HG03571 (cell line): ENCODE measurements around the gene DIPK1C.

Source experiments
- ATAC-seq: cut with Tn5 transposase; IDR thresholded peaks from one replicate; pipeline ENCODE4 v1.9.1; 2021; ENCODE audit not compliant: unreplicated experiment

Gene DIPK1C

GRCh38 chr18:74453642-74454198 is 3.4 kb downstream of the DIPK1C start:
- no peak for ATAC-seq

- no peak for ATAC-seq
Observed at GRCh38 chr18:74453016-74453566, 4.0 kb downstream of the DIPK1C start.

GRCh38 chr18:74451148-74451547 is 6.0 kb downstream of the DIPK1C start:
- ATAC-seq, result no peak

- ATAC-seq, result no peak
Observed at GRCh38 chr18:74450626-74451025, 6.5 kb downstream of the DIPK1C start.

GRCh38 chr18:74447404-74448152 is 9.5 kb downstream of the DIPK1C start:
- no peak for ATAC-seq

- ATAC-seq, result no peak
Observed at GRCh38 chr18:74446631-74447403, 10.3 kb downstream of the DIPK1C start.

- ATAC-seq, result no peak
Observed at GRCh38 chr18:74446178-74446577, 10.9 kb downstream of the DIPK1C start.

DNA sequence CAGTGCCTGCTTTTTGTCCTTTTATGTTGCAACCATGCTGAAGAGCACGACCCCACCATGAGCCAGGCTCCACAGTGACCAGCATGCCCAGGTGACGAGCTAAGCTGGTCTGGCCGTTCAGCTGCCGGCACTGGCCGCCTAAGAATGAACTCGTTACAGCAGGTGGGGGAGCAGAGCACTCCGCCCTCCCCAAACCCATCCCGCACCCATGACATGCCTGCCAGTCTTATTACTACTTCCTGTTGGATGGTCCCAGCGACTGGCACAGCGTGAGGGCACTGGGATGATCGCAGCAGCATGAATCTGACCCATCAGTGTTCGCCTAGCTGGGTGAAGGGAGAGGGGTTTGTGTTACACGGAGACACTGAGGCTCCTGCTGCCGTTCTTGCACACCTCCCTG is 11.5 kb downstream of the DIPK1C start:
- no peak for ATAC-seq

DNA sequence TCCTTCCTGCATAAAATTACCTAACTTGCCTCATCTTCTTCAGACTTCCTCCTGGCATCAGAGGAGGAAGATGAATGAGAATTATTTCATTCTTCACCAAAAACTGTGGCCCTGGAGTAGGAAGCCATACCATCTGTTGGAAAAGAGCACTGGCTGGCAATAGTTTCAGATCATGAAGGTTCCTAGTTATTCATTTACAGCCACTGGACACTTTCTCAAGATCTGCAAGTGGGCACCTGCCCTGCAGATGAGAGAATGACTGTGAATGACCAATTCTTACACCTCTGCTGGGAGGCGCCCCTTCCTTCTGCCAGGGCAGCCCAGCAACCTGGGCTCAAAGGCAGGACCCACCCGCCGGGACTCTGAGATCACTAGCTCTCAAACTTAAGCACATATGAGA is 13.0 kb downstream of the DIPK1C start:
- ATAC-seq, result no peak

DNA sequence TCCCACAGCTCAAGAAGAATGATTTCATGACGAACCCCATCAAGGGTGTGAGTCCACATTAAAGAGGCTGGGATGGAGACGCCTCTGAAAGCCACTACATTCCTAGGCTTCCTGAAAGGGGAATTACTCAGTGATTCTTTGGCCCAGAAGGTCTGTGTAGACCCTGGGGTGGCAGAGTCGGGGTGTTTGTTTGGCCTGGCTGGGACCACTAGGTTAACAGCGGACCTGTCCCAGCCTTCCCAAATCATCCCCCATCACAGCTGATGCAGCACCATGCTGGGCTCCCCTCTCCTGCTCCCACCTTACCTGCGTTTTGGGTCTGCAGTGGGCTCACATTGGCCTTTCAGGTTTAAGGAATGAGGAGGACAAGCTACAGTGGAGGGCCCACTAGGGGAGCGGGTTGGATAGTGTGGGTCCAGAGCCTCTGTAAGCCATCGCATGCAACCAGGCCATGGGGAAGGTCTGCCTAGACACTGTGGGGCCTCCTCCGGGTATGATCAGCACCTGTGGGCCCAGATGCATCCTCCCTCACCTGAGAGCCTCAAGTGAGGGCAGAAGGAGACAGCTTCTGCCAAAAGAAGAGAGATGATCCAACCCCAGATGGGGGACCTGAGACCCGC is 16.2 kb downstream of the DIPK1C start:
- no peak for ATAC-seq

DNA sequence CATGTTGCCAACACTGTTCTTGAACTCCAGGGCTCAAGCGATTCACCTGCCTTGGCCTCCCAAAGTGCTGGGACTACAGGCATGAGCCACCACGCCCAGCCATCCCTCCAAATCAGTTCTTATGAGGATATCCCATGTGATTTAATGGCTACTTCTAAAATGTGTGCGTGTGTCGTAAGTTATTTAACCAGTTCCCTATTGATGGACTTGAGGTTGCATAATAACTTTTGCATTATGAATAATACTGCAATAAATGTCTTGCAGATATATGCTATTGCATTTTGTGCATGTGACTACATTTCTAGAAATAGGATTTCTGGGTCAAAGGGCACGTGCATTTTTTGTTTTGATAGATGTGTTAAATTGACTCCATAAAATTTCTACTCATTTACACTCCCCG is 19.0 kb downstream of the DIPK1C start:
- no peak for ATAC-seq

DNA sequence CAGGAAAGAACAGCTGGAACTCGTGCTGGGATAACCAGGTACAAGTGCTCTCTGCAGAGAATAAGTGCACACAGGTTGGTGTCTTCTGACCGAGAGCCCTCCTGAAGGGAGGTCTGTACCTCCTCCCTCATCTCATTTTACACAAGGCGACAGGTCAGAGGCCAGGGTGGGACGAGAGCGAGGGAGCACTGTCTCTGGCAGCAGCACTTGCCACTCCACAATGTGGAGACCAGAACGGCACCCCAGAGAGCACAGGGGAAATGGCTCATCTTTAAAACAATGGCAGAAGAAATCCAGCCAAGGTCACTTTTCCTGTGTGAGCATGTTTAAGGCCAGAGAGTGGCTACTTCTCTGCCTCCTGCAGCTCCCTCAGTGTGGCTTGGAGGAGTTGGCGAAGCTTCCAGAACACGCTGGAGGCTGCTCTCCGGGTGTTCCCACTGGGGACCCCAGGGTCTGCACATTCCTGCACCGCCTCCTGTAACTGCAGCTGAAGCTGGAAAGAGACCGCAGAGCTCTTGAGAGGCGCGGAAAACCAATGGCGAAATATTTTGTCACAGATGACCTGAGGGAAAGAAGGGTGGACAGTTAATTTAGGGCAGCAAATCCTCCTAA is 20.8 kb downstream of the DIPK1C start:
- ATAC-seq, result no peak

GRCh38 chr18:74435740-74436139 is 21.4 kb downstream of the DIPK1C start:
- ATAC-seq, result no peak

GRCh38 chr18:74434466-74434865 is 22.6 kb downstream of the DIPK1C start:
- ATAC-seq, result no peak

GRCh38 chr18:74430806-74431571 is 26.1 kb downstream of the DIPK1C start:
- no peak for ATAC-seq

- no peak for ATAC-seq
Observed at GRCh38 chr18:74430231-74430630, 26.9 kb downstream of the DIPK1C start.

DNA sequence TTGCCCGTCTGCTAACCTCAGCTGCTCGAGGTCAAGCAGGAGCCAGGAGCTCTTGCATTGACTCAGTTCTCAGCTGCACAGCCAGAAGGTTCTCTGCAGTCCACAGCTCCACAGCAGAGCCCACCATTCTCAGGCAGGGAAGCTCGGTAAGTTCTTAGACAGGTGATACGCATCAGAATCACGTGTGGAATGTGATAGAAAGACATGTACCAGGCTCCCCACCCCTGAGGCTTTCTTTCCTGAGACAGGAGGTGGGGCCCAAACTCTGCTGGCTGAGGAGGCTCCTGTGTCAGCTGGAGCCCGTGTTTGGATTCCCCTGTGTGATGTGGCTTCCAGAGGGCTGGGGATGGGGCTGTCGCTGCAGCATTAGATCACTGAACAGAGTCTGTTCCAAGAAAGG is 28.0 kb downstream of the DIPK1C start:
- no peak for ATAC-seq

DNA sequence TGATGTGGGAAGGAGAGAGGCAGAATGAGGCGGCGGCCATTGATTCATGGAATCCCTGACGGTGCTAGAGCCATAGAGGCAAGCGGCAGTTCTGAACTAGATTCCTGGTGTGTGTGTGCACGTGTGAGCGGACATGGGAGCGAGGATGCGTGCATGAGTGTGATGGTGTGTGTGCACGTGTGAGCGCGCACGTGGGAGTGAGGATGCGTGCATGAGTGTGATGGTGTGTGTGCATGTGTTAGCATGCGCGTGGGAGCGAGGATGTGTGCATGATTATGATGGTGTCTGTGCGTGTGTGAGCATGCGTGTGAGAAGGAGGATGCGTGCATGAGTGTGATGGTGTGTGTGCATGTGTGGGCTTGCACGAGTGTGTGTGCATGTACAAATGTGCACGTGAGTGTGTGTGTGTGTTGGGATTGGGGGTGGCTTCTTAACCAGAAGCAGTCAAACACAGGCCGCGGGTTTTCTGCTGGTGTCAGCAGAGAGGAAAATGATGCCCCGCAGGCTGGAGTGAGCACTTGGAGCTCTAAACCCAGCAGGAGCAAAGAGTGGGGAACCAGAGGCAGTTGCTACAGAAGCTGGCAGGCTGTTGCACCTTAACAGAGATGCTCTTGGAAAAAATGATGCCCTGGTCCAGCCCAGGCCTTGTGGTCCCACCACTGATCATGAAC is 29.5 kb downstream of the DIPK1C start:
- no peak for ATAC-seq

DNA sequence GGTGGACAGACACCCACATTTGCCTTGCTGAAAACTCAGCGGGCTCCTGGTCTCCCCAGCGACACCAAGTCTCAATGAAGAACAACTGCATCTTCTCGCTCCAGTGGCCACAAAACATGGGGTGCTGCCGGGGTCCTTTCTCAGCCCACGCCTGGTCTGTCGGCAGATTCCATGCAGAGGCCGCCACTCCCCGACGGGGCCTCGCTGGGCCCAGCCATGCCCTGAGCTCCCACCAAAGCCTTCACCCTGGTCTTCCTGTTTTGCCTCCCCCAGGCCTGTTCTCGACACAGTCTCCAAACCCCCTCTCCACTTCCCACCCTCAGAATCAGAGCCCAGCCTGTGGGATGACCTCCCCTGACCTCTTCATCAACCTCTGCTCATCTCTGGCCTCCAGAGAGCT is 31.2 kb downstream of the DIPK1C start:
- ATAC-seq, result no peak

DNA sequence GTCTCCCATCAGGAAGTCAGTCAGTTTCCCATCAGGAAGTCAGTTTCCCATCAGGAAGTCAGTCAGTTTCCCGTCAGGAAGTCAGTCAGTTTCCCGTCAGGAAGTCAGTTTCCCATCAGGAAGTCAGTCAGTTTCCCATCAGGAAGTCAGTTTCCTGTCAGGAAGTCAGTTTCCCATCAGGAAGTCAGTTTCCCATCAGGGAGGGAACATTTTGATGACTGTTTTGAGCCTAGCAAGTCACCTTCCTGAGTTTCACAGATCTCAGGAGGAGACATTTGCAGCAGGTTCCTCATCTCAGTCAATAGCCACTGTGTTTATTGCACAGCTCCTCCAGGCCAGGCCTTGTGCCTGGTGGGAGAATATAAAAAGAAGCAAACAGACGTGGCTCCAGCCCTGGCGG is 31.9 kb downstream of the DIPK1C start:
- no peak for ATAC-seq
